ENCODE data around the gene BCL11B. TPM values are rescaled to one million over a fixed set of nuclear protein-coding genes. Genes with fewer than 3 reads are reported as not detected.

The BCL11B gene
- total and polyA plus RNA-seq, 4 donors, result 0.20 to 2.3 (median 0.66) TPM

- Histone ChIP-seq H3K27ac (ENCODE audit: low read depth in 1 of 2, low read length in 1 of 2) (no peak overlapping the region), H3K27me3 (ENCODE audit: control insufficient read depth in 3 of 3, insufficient read depth in 3 of 3, low read length in 2 of 3) (no peaks in the 10 kb centered on the region), H3K9ac (ENCODE audit: insufficient read depth in 1 of 2, low read length in 2 of 2) (no peak overlapping the region), H3K9me3 (ENCODE audit: control insufficient read depth in 4 of 4, insufficient read depth in 3 of 4, low read length in 3 of 4) (no peaks in the 10 kb centered on the region), H3K4me1 (ENCODE audit: control insufficient read depth in 5 of 5, insufficient read depth in 5 of 5, low read length in 5 of 5) (no peaks in the 10 kb centered on the region), H3K36me3 (ENCODE audit: control insufficient read depth in 4 of 4, insufficient read depth in 4 of 4, low read length in 4 of 4) (no peaks in the 10 kb centered on the region), H3K4me3 (no peak overlapping the region)
- no peak for DNase-seq
- TF ChIP-seq, protein P1, sequence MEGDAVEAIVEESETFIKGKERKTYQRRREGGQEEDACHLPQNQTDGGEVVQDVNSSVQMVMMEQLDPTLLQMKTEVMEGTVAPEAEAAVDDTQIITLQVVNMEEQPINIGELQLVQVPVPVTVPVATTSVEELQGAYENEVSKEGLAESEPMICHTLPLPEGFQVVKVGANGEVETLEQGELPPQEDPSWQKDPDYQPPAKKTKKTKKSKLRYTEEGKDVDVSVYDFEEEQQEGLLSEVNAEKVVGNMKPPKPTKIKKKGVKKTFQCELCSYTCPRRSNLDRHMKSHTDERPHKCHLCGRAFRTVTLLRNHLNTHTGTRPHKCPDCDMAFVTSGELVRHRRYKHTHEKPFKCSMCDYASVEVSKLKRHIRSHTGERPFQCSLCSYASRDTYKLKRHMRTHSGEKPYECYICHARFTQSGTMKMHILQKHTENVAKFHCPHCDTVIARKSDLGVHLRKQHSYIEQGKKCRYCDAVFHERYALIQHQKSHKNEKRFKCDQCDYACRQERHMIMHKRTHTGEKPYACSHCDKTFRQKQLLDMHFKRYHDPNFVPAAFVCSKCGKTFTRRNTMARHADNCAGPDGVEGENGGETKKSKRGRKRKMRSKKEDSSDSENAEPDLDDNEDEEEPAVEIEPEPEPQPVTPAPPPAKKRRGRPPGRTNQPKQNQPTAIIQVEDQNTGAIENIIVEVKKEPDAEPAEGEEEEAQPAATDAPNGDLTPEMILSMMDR (IDR thresholded peaks at IDR 0.05; ENCODE audit: control extremely low read depth, extremely low read depth), result no peak
- WGBS, 2 donors, result 82 to 88% methylated on average over 12 of the region's 12 CpGs
- ATAC-seq (ENCODE audit: insufficient read depth, low FRiP score), result no peak
Measured at GRCh38 chr14:99289394-99290189, 17.6 kb upstream of the BCL11B start.

DNA sequence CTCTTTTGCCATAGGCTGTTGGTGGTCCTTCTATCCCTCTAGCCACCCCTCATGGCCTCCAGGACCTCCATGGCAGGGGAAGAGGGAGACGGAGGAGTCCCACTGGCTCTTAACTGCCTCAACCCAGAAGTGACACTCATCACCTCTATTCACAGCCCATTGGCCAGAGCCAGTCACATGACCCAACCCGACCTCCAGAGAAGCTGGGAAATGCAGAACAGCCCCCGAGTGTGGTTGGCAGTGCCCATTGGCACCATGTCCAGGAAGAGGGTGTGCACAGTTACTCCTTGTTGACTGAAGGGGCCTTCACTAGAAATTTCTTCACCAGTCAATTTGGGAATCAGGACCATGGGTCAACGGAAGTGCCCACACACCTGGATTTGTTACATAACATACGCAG, 17.0 kb upstream of the BCL11B start:
- Histone ChIP-seq H3K4me3 (no peak overlapping the region), H3K27me3 (ENCODE audit: control insufficient read depth in 3 of 3, insufficient read depth in 3 of 3, low read length in 2 of 3) (no peaks in the 10 kb centered on the region), H3K9ac (ENCODE audit: insufficient read depth in 1 of 2, low read length in 2 of 2) (no peak overlapping the region), H3K27ac (ENCODE audit: low read depth in 1 of 2, low read length in 1 of 2) (no peak overlapping the region), H3K4me1 (ENCODE audit: control insufficient read depth in 5 of 5, insufficient read depth in 5 of 5, low read length in 5 of 5) (no peaks in the 10 kb centered on the region), H3K36me3 (ENCODE audit: control insufficient read depth in 4 of 4, insufficient read depth in 4 of 4, low read length in 4 of 4) (no peaks in the 10 kb centered on the region), H3K9me3 (ENCODE audit: control insufficient read depth in 4 of 4, insufficient read depth in 3 of 4, low read length in 3 of 4) (no peaks in the 10 kb centered on the region)
- TF ChIP-seq, protein P1 (IDR thresholded peaks at IDR 0.05; ENCODE audit: control extremely low read depth, extremely low read depth), result no peak
- no peak for DNase-seq
- 84 to 85% methylated on average over 5 of the region's 5 CpGs for WGBS, 2 donors
- ATAC-seq (ENCODE audit: insufficient read depth, low FRiP score), result no peak

- DNase-seq, result peak in 1 of 3 donors; percentile 27
- no peak overlapping the region for H3K9ac ChIP-seq (ENCODE audit: insufficient read depth in 1 of 2, low read length in 2 of 2)
- no peaks in the 10 kb centered on the region for H3K9me3 ChIP-seq (ENCODE audit: control insufficient read depth in 4 of 4, insufficient read depth in 3 of 4, low read length in 3 of 4)
- H3K27me3 ChIP-seq (ENCODE audit: control insufficient read depth in 3 of 3, insufficient read depth in 3 of 3, low read length in 2 of 3), result no peaks in the 10 kb centered on the region
- no peak for ATAC-seq (ENCODE audit: insufficient read depth, low FRiP score)
- H3K36me3 ChIP-seq (ENCODE audit: control insufficient read depth in 4 of 4, insufficient read depth in 4 of 4, low read length in 4 of 4), result no peaks in the 10 kb centered on the region
- no peaks in the 10 kb centered on the region for H3K4me1 ChIP-seq (ENCODE audit: control insufficient read depth in 5 of 5, insufficient read depth in 5 of 5, low read length in 5 of 5)
- TF ChIP-seq, protein P1 (IDR thresholded peaks at IDR 0.05; ENCODE audit: control extremely low read depth, extremely low read depth), result no peak
- H3K27ac ChIP-seq (ENCODE audit: low read depth in 1 of 2, low read length in 1 of 2), result no peak overlapping the region
- no peak overlapping the region for H3K4me3 ChIP-seq
- 70 to 82% methylated on average over 12 to 13 of the region's 13 CpGs for WGBS, 2 donors
Measured at GRCh38 chr14:99287269-99287942, 15.4 kb upstream of the BCL11B start.

All from lung (tissue), 12 donors.